ENCODE results near the gene FAAP100.

Gene FAAP100

GRCh38 chr17:81514489-81514738 is 37.7 kb downstream of the FAAP100 start:
- DNase-seq (ENCODE audit: low read depth): no peak

GRCh38 chr17:81513753-81514488 is 38.2 kb downstream of the FAAP100 start:
- DNase-seq (ENCODE audit: low read depth): peak; percentile 66
- H3K4me3 ChIP-seq (ENCODE audit: low read depth, low read length): peak overlapping the region; percentile 38
- TF ChIP-seq MYC (IDR thresholded peaks at IDR 0.05; ENCODE audit: low read depth, low read length) (no peak), POLR2A (IDR thresholded peaks at IDR 0.05; ENCODE audit: extremely low read depth, insufficient read length) (no peak)
- TF ChIP-seq, protein P1, sequence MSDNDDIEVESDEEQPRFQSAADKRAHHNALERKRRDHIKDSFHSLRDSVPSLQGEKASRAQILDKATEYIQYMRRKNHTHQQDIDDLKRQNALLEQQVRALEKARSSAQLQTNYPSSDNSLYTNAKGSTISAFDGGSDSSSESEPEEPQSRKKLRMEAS (IDR thresholded peaks at IDR 0.05; ENCODE audit: low read depth, low read length): no peak
- TF ChIP-seq, protein P2, sequence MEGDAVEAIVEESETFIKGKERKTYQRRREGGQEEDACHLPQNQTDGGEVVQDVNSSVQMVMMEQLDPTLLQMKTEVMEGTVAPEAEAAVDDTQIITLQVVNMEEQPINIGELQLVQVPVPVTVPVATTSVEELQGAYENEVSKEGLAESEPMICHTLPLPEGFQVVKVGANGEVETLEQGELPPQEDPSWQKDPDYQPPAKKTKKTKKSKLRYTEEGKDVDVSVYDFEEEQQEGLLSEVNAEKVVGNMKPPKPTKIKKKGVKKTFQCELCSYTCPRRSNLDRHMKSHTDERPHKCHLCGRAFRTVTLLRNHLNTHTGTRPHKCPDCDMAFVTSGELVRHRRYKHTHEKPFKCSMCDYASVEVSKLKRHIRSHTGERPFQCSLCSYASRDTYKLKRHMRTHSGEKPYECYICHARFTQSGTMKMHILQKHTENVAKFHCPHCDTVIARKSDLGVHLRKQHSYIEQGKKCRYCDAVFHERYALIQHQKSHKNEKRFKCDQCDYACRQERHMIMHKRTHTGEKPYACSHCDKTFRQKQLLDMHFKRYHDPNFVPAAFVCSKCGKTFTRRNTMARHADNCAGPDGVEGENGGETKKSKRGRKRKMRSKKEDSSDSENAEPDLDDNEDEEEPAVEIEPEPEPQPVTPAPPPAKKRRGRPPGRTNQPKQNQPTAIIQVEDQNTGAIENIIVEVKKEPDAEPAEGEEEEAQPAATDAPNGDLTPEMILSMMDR (IDR thresholded peaks at IDR 0.05; ENCODE audit: low read depth, low read length): no peak

More at GRCh38 chr17:81514489-81514738, 37.7 kb downstream of the FAAP100 start:
- H3K4me3 ChIP-seq (ENCODE audit: low read depth, low read length): peak overlapping the region; percentile 34
- no peak for TF ChIP-seq MYC (IDR thresholded peaks at IDR 0.05; ENCODE audit: low read depth, low read length)
- TF ChIP-seq POLR2A (IDR thresholded peaks at IDR 0.05; ENCODE audit: extremely low read depth, insufficient read length): no peak
- TF ChIP-seq, protein P2 (IDR thresholded peaks at IDR 0.05; ENCODE audit: low read depth, low read length): no peak
- TF ChIP-seq, protein P1 (IDR thresholded peaks at IDR 0.05; ENCODE audit: low read depth, low read length): no peak

- TF ChIP-seq, protein P1 (IDR thresholded peaks at IDR 0.05; ENCODE audit: low read depth, low read length): no peak
- TF ChIP-seq POLR2A (IDR thresholded peaks at IDR 0.05; ENCODE audit: extremely low read depth, insufficient read length) (no peak), MYC (IDR thresholded peaks at IDR 0.05; ENCODE audit: low read depth, low read length) (no peak)
- TF ChIP-seq, protein P2 (IDR thresholded peaks at IDR 0.05; ENCODE audit: low read depth, low read length): no peak
- DNase-seq (ENCODE audit: low read depth): peak; percentile 73
- H3K4me3 ChIP-seq (ENCODE audit: low read depth, low read length): peak overlapping the region; percentile 38
These were observed 38.8 kb downstream of the FAAP100 start for GRCh38 chr17:81513372-81513752.

DNA sequence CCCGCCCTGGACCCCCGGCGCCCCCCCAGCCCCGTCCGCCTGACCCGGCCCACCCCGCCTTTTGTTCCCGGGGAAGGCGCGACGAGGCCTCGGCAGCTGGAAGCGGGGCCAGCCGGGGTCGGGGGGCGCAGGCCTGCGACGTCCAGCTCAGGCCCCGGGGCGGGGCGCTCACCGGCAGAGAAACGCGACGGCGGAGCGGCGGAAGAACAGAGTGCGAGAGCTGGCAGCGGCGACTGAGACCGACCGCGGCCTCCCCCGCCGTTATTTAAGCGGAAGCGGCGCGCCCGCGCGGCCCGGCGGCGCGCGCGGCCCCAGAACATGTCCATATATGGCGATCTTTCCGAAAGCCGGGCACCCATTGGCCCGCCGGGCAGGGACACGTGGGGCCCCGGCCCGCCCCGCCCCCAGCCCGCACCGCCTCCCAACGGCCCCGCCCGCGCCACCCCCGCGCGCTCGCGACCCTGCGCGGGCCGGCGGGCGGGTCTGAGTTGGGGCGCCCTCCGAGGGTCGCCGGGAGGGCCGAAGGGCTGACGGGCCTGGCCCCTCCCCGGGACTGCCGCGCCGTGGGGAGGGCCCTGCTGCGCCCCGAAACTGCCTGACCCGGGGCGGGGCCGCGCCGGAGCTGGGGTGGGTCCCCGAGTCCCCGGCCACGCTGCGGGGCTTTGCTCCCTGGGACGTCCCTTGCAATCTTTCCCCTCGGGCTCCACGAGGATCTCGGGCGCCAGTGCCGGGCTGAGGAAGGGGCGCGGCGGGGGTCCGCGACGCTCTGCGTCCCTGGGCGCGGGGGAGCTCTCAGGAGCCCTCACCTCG is 39.4 kb downstream of the FAAP100 start, which contains the start of gene ACTG1:
ACTG1 (minus strand) TSS at position 238 of the 810 bp plus-strand sequence. CDS start 445 bp downstream, outside the sequence.
- DNase-seq (ENCODE audit: low read depth): peak; percentile 89
- TF ChIP-seq, protein P2 (IDR thresholded peaks at IDR 0.05; ENCODE audit: low read depth, low read length): no peak
- TF ChIP-seq POLR2A (IDR thresholded peaks at IDR 0.05; ENCODE audit: extremely low read depth, insufficient read length) (peak; percentile 96), MYC (IDR thresholded peaks at IDR 0.05; ENCODE audit: low read depth, low read length) (no peak)
- TF ChIP-seq, protein P1 (IDR thresholded peaks at IDR 0.05; ENCODE audit: low read depth, low read length): 0 out of 2 replicates have a peak, but pooled peaks have one; percentile 25
- peak within 1 kb of the TSS; percentile 69 for H3K4me3 ChIP-seq (ENCODE audit: low read depth, low read length)

DNA sequence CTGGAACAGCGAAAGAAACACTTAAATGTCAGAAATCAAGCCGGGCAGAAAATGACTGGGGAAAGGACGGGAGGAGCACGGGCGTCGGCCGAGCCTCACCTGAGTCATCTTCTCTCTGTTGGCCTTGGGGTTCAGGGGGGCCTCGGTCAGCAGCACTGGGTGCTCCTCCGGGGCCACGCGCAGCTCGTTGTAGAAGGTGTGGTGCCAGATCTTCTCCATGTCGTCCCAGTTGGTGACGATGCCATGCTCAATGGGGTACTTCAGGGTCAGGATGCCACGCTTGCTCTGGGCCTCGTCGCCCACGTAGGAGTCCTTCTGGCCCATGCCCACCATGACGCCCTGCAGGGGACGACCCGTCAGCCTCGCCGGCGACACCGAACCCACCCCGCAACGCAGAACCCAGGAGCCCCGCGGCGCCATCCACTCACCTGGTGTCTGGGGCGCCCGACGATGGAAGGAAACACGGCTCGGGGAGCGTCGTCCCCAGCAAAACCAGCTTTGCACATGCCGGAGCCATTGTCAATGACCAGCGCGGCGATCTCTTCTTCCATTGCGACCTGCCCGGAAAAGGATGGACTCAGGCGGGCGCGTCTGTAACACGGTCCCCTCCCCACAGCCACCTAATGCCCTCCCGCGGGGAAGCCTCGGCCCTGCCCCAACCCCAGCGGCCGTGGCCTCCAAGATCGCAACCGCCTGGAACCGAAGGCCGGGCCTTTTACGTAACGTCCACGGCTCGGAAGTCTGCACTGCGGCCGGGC is 40.2 kb downstream of the FAAP100 start:
- peak; percentile 38 for DNase-seq (ENCODE audit: low read depth)
- H3K4me3 ChIP-seq (ENCODE audit: low read depth, low read length): peak overlapping the region; percentile 69
- TF ChIP-seq MYC (IDR thresholded peaks at IDR 0.05; ENCODE audit: low read depth, low read length): no peak
- TF ChIP-seq, protein P2 (IDR thresholded peaks at IDR 0.05; ENCODE audit: low read depth, low read length): no peak

Measured in NB4 (cell line).